OCI-LY3 (cell line): ENCODE results near the gene LUZP2.

Source experiments
- H2AFZ ChIP-seq: fragments of 200-600, 300-600 bp; shearing (Covaris generic); 2 replicates; pipeline ENCODE4 v1.6.0; 2014; ENCODE audit warnings: antibody characterized with exemption, low read depth, low read length
- H3K27ac ChIP-seq: fragments of 200-600, 300-600 bp; sonication (generic); 2 replicates; pipeline ENCODE4 v1.5.1; 2014; ENCODE audit warnings: mild to moderate bottlenecking, low read length, moderate library complexity, mixed read lengths
- H3K27me3 ChIP-seq: fragments of 200-600, 300-600 bp; sonication (generic); 2 replicates; pipeline ENCODE4 v1.6.1; 2014; ENCODE audit warnings: low read depth, low read length, mixed read lengths
- H3K36me3 ChIP-seq: fragments of 200-600, 300-600 bp; sonication (generic); replicated peaks from 2 replicates; pipeline ENCODE3; 2014; ENCODE audit warnings: low read depth, low read length, mixed read lengths
- H3K4me1 ChIP-seq: fragments of 300-600, 200-600 bp; sonication (generic); 2 replicates; pipeline ENCODE4 v1.6.1; 2014; ENCODE audit warnings: low read length, mixed read lengths
- H3K4me2 ChIP-seq: fragments of 200-600, 300-600 bp; sonication (generic); 2 replicates; pipeline ENCODE4 v1.6.1; 2014; ENCODE audit warnings: low read length, mixed read lengths
- H3K4me3 ChIP-seq: fragments of 300-600, 200-600 bp; sonication (generic); 2 replicates; pipeline ENCODE4 v1.5.1; 2014; ENCODE audit warnings: antibody characterized with exemption, mild to moderate bottlenecking, low read length, moderate library complexity
- H3K79me2 ChIP-seq: fragments of 300-600, 200-600 bp; shearing (Covaris generic); 2 replicates; pipeline ENCODE4 v1.6.1; 2014; ENCODE audit warnings: mild to moderate bottlenecking, low read length, mixed read lengths
- H3K9ac ChIP-seq: fragments of 300-600, 200-600 bp; shearing (Covaris generic); 2 replicates; pipeline ENCODE4 v1.6.0; 2014; ENCODE audit warnings: mild to moderate bottlenecking, low read length, moderate library complexity
- H3K9me3 ChIP-seq: fragments of 200-600, 300-600 bp; shearing (Covaris generic); 2 replicates; pipeline ENCODE4 v1.6.1; 2014; ENCODE audit warnings: low read length, mixed read lengths; ENCODE audit not compliant: insufficient read depth
- H4K20me1 ChIP-seq: fragments of 200-600, 300-600 bp; sonication (generic); 2 replicates; pipeline ENCODE4 v1.6.1; 2016; ENCODE audit warnings: low read length, mixed read lengths; ENCODE audit not compliant: insufficient read depth
- CTCF ChIP-seq: fragments of 200-600, 300-600 bp; sonication (generic); IDR thresholded peaks from 2 replicates; pipeline ENCODE4 v1.5.1; 2014; ENCODE audit warnings: antibody characterized with exemption, low read length, low read depth
- EZH2phosphoT487 ChIP-seq: fragments of 200-600 bp; shearing (Covaris generic); IDR thresholded peaks from 2 replicates; pipeline ENCODE4 v1.6.1; 2018; ENCODE audit warnings: antibody characterized with exemption, mixed run types, low read depth

The LUZP2 gene

GRCh38 chr11:24622262-24622661 is 125.4 kb downstream of the LUZP2 start:
- H3K4me1 ChIP-seq: no peaks in the 10 kb centered on the region
- H4K20me1 ChIP-seq: no peaks in the 10 kb centered on the region
- TF ChIP-seq EZH2phosphoT487 (no peak), CTCF (no peak)
- no peaks in the 10 kb centered on the region for H3K36me3 ChIP-seq
- H3K9ac ChIP-seq: no peak overlapping the region
- H3K79me2 ChIP-seq: no peaks in the 10 kb centered on the region
- no peak overlapping the region for H2AFZ ChIP-seq
- no peaks in the 10 kb centered on the region for H3K27me3 ChIP-seq
- no peaks in the 10 kb centered on the region for H3K9me3 ChIP-seq
- no peak overlapping the region for H3K27ac ChIP-seq
- no peak overlapping the region for H3K4me3 ChIP-seq
- H3K4me2 ChIP-seq: no peak overlapping the region

- Histone ChIP-seq H3K36me3 (no peaks in the 10 kb centered on the region), H4K20me1 (no peaks in the 10 kb centered on the region), H2AFZ (no peak overlapping the region), H3K4me3 (no peak overlapping the region), H3K4me2 (no peak overlapping the region), H3K27me3 (no peaks in the 10 kb centered on the region), H3K79me2 (no peaks in the 10 kb centered on the region), H3K9me3 (no peaks in the 10 kb centered on the region), H3K9ac (no peak overlapping the region), H3K4me1 (no peaks in the 10 kb centered on the region), H3K27ac (no peak overlapping the region)
- TF ChIP-seq CTCF (no peak), EZH2phosphoT487 (no peak)
Observed at GRCh38 chr11:24623121-24623520, 126.3 kb downstream of the LUZP2 start.

DNA sequence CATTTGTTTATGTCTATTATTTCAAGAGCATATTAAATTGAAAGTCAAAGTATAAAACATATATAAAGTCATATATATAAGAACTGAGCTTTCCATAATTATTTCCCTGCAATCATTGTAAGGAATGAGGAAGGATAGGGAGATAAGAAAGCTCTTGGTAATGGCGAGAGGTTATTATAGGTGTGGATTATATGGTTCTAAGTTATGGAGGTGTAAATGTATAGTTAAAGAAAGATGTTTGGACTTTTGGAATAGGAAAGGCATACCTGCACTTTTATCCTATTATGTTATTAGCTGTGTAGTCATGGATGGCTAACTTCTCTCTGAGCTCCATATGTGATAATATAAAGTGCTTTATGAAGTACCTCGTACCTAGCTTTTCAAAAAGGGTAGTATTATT is 127.6 kb downstream of the LUZP2 start:
- H4K20me1 ChIP-seq: no peaks in the 10 kb centered on the region
- H3K27ac ChIP-seq: no peak overlapping the region
- no peak overlapping the region for H3K9ac ChIP-seq
- H3K4me3 ChIP-seq: no peak overlapping the region
- no peaks in the 10 kb centered on the region for H3K36me3 ChIP-seq
- no peaks in the 10 kb centered on the region for H3K4me1 ChIP-seq
- no peaks in the 10 kb centered on the region for H3K79me2 ChIP-seq
- TF ChIP-seq EZH2phosphoT487: no peak
- no peak for TF ChIP-seq CTCF
- no peak overlapping the region for H3K4me2 ChIP-seq
- no peaks in the 10 kb centered on the region for H3K9me3 ChIP-seq
- no peaks in the 10 kb centered on the region for H3K27me3 ChIP-seq
- no peak overlapping the region for H2AFZ ChIP-seq

GRCh38 chr11:24625975-24626374 is 129.1 kb downstream of the LUZP2 start:
- Histone ChIP-seq H3K27me3 (no peaks in the 10 kb centered on the region), H3K4me3 (no peak overlapping the region), H2AFZ (no peak overlapping the region), H3K27ac (no peak overlapping the region), H3K4me1 (no peaks in the 10 kb centered on the region), H3K9ac (no peak overlapping the region), H3K79me2 (no peaks in the 10 kb centered on the region), H3K4me2 (no peak overlapping the region), H3K9me3 (no peaks in the 10 kb centered on the region), H3K36me3 (no peaks in the 10 kb centered on the region), H4K20me1 (no peaks in the 10 kb centered on the region)
- no peak for TF ChIP-seq EZH2phosphoT487
- no peak for TF ChIP-seq CTCF
